Spleen (tissue), 11 donors: ENCODE measurements around the gene SLC6A1. TPM values are rescaled to one million over a fixed set of nuclear protein-coding genes. Genes with fewer than 3 reads are reported as not detected.

Experiments used
- DNase-seq: peaks from one replicate; pipeline ENCODE4 v3.0.0-alpha.2; 2020
- H3K27ac ChIP-seq, 8 donors: fragments of 200-600 bp; sonication (generic) in 7 of 8; 1 replicate in 4 of 8; 2 replicates in 4 of 8; pipeline versions ENCODE4 v1.5.0 to v1.8.0; 2016 to 2021; ENCODE audit warnings: inconsistent platforms in 4 of 8, mild to moderate bottlenecking in 4 of 8, moderate library complexity in 1 of 8
- H3K27me3 ChIP-seq, 7 donors: fragments of 200-600 bp; sonication (generic) in 6 of 7; replicated peaks in 1 of 7; 1 replicate in 4 of 7; 2 replicates in 3 of 7; pipeline versions ENCODE4 v1.5.0 to v1.8.0; 2016 to 2021; ENCODE audit warnings: inconsistent platforms in 3 of 7, mild to moderate bottlenecking in 1 of 7
- H3K36me3 ChIP-seq, 6 donors: fragments of 200-600 bp; sonication (generic) in 5 of 6; 1 replicate in 4 of 6; 2 replicates in 2 of 6; pipeline versions ENCODE4 v1.5.0 to v1.8.0; 2016 to 2021; ENCODE audit warnings: inconsistent platforms in 2 of 6
- H3K4me1 ChIP-seq, 6 donors: fragments of 200-600 bp; sonication (generic) in 5 of 6; 1 replicate in 3 of 6; 2 replicates in 3 of 6; pipeline versions ENCODE4 v1.5.0 to v1.8.0; 2016 to 2021; ENCODE audit warnings: inconsistent platforms in 3 of 6
- H3K4me3 ChIP-seq, 8 donors: fragments of 200-600 bp; sonication (generic) in 7 of 8; 1 replicate in 4 of 8; 2 replicates in 4 of 8; pipeline versions ENCODE4 v1.5.0 to v1.8.0; 2016 to 2021; ENCODE audit warnings: inconsistent platforms in 4 of 8, mild to moderate bottlenecking in 4 of 8, moderate library complexity in 2 of 8
- H3K9me3 ChIP-seq, 8 donors: fragments of 200-600 bp; sonication (generic) in 7 of 8; 1 replicate in 4 of 8; 2 replicates in 4 of 8; pipeline versions ENCODE4 v1.5.0 to v1.8.0; 2016 to 2021; ENCODE audit warnings: inconsistent platforms in 4 of 8
- POLR2A ChIP-seq, 3 donors: fragments of 450-650 bp; IDR thresholded peaks; one replicate each; pipeline ENCODE4 v1.5.1; 2017; ENCODE audit warnings: antibody characterized with exemption in 3 of 3, mild to moderate bottlenecking in 1 of 3
- POLR2AphosphoS5 ChIP-seq, 3 donors: sonication (generic); formaldehyde crosslinking; IDR thresholded peaks; one replicate each; pipeline ENCODE4 v1.5.1; 2017; ENCODE audit warnings: antibody characterized with exemption in 3 of 3
- WGBS, 5 donors: extraction: QIAGEN DNeasy Blood & Tissue Kit in 3 of 5; methylation state at CpG; one replicate each; pipeline versions ENCODE4 v1.1.5 to v1.1.7; 2013 to 2018; 5-methylcytosine and 5-hydroxymethylcytosine counted together
- intact Hi-C: fragments of 100-400 bp; cut with DNase I; formaldehyde crosslinking; loops from one replicate; pipeline ENCODE4 v1.15.0; 2023; ENCODE audit warnings: low total_unique reads
- polyA plus RNA-seq, 3 donors: library from polyadenylated mRNA; stranded (reverse); fragments of 200-250 nt; gene quantifications; one replicate each; pipeline ENCODE4 v1.2.1, GENCODE V29; 2013
- total RNA-seq, 7 donors: library from RNA; depleted of rRNA in 3 of 7; stranded (reverse); fragments of >200 nt in 3 of 7; fragmentation: NEBNext Ultra II Directional in 4 of 7; extraction: Animal tissue kit (Norgen Biotek cat#: 25700) in 4 of 7; gene quantifications; one replicate each; pipeline versions ENCODE4 v1.1.0 to v1.2.1, GENCODE V29; 2016 to 2021
- TF ChIP-seq, protein P1 (sequence below), 11 experiments: fragments of 200-600 bp in 7 of 11; fragments of 450-650 bp in 4 of 11; sonication (generic) in 4 of 11; IDR thresholded peaks in 8 of 11; conservative IDR thresholded peaks in 3 of 11; 1 replicate in 7 of 11; 2 replicates in 4 of 11; pipeline versions ENCODE4 v1.4.0 to v1.8.0; 2016 to 2021; ENCODE audit warnings: antibody characterized with exemption in 11 of 11, inconsistent platforms in 4 of 11, mild to moderate bottlenecking in 1 of 11
- donor health status: healthy with polysubstance abuse.
- donor health status: DM: no; HTN: no; CAD: no; lungs with moderate emphysema.
- donor health status: DM: no; HTN: no; CAD: no.
- donor health status: Bipolar disorder and iron deficiency.
- donor health status: healthy.
- donor health status: DM: no; HTN: no; CAD: no.
- donor health status: DM: yes; HTN: yes; CAD: no.

SLC6A1 gene
- total and polyA plus RNA-seq, 10 donors, result 0.11 to 3.0 (median 0.96) TPM

DNA sequence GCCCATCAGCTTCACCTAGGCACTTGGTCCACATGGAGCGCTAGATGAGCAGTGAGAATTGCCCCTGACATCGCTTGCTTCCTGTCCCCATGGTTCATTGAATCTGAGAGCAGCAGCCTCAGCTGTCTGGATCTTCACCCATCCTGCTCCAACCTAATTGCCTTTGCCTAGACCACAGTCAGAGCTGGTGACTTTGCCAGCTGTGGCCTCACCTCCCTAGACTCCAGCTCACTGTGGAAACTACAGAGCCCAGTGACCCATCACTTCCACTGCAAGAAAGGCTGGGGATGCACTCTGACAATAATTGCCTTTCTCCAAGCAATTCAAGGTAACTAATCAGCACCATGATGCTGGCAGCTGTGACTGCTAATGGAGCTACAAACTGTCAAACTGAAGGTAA lies 30.6 kb upstream of the SLC6A1 start:
- Histone ChIP-seq H3K4me1 (peaks cover 0 to 8% (median 0%) of the 10 kb centered on the region in 6 donors), H3K4me3 (no peak overlapping the region), H3K36me3 (no peaks in the 10 kb centered on the region), H3K27ac (no peak overlapping the region), H3K9me3 (no peaks in the 10 kb centered on the region), H3K27me3 (peaks cover 0 to 43% (median 0%) of the 10 kb centered on the region in 7 donors)
- WGBS, 5 donors, result 73 to 100% (median 91%) methylated on average over 2 of the region's 2 CpGs
- intact Hi-C loops, result no loop called here
- no peak for DNase-seq
- TF ChIP-seq POLR2A (IDR thresholded peaks at IDR 0.05), result no peak
- no peak for TF ChIP-seq POLR2AphosphoS5 (IDR thresholded peaks at IDR 0.05)
- TF ChIP-seq, protein P1, sequence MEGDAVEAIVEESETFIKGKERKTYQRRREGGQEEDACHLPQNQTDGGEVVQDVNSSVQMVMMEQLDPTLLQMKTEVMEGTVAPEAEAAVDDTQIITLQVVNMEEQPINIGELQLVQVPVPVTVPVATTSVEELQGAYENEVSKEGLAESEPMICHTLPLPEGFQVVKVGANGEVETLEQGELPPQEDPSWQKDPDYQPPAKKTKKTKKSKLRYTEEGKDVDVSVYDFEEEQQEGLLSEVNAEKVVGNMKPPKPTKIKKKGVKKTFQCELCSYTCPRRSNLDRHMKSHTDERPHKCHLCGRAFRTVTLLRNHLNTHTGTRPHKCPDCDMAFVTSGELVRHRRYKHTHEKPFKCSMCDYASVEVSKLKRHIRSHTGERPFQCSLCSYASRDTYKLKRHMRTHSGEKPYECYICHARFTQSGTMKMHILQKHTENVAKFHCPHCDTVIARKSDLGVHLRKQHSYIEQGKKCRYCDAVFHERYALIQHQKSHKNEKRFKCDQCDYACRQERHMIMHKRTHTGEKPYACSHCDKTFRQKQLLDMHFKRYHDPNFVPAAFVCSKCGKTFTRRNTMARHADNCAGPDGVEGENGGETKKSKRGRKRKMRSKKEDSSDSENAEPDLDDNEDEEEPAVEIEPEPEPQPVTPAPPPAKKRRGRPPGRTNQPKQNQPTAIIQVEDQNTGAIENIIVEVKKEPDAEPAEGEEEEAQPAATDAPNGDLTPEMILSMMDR (IDR thresholded peaks at IDR 0.05 in 8 of 11, conservative IDR thresholded peaks at IDR 0.05 in 3 of 11), result no peak

DNA sequence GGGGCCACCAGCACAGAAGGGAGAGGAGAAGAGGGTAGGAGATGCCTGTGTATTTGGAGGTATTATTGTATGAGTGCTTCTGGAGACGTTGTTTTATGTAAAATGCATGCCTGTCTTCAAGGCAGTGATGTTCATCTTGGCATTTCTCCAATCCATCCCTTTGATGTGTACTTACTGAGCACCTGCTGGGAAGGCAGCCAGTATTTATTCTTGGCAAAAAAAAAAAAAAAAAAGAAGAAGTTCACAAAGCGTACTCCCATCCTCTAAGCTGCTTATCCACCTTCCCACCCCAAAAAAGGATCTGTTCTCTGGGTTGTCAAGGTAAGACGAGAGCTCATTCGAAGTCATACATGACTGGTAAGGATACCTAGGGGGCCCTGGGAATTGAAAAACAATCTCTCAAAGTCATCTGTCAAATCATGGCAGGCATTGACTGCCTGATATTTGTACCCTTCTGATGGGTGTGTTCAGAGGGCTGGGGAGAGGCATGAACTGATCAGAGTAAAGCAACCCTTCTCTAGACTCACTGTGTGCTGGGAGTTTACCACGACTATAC lies 30.0 kb upstream of the SLC6A1 start:
- Histone ChIP-seq H3K27me3 (peaks cover 0 to 49% (median 0%) of the 10 kb centered on the region in 7 donors), H3K27ac (no peak overlapping the region), H3K4me3 (no peak overlapping the region), H3K9me3 (no peaks in the 10 kb centered on the region), H3K4me1 (peaks cover 0 to 8% (median 0%) of the 10 kb centered on the region in 6 donors), H3K36me3 (no peaks in the 10 kb centered on the region)
- intact Hi-C loops, result no loop called here
- TF ChIP-seq, protein P1 (IDR thresholded peaks at IDR 0.05 in 8 of 11, conservative IDR thresholded peaks at IDR 0.05 in 3 of 11), result no peak
- TF ChIP-seq POLR2A (IDR thresholded peaks at IDR 0.05), result no peak
- WGBS, 5 donors, result 63 to 74% (median 66%) methylated on average over 5 of the region's 5 CpGs
- DNase-seq, result no peak

DNA sequence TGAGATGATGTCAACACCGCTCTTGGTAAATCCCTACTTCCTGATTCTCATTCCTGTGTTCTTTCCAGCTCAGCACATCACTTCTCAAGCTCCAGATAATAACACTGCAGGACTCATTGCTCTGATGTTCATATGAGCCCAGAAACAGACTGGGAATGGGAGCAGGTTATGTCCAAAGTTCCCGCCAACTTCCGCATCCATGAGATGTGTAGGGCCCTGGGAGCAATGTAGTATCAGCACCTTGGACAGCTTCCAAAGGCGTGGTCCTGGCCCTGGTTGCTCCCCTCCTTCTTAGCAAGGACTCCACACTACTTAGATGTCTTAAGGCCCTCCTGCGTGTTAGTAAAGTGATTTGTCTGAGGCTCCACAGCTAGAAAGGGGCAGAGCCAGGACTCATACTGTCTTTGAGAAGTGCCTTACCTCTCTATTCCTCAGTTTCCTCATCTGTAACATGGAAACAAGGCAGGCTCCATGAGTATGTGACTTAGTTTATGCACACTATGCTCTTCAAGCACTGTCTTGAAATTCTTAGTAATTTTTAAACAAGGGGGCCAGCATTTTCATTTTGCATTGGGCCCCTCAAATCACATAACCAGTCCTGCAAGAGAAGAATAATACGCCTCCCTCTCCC lies 27.9 kb upstream of the SLC6A1 start:
- Histone ChIP-seq H3K36me3 (no peaks in the 10 kb centered on the region), H3K4me3 (no peak overlapping the region), H3K27ac (no peak overlapping the region), H3K9me3 (no peaks in the 10 kb centered on the region), H3K4me1 (no peaks in the 10 kb centered on the region), H3K27me3 (peaks cover 0 to 61% (median 0%) of the 10 kb centered on the region in 7 donors)
- WGBS, 5 donors, result 55 to 64% (median 61%) methylated on average over 6 of the region's 6 CpGs
- DNase-seq, result no peak
- TF ChIP-seq, protein P1 (IDR thresholded peaks at IDR 0.05 in 8 of 11, conservative IDR thresholded peaks at IDR 0.05 in 3 of 11), result no peak
- TF ChIP-seq POLR2A (IDR thresholded peaks at IDR 0.05) (no peak), POLR2AphosphoS5 (IDR thresholded peaks at IDR 0.05) (no peak)
- intact Hi-C loops, result no loop called here

DNA sequence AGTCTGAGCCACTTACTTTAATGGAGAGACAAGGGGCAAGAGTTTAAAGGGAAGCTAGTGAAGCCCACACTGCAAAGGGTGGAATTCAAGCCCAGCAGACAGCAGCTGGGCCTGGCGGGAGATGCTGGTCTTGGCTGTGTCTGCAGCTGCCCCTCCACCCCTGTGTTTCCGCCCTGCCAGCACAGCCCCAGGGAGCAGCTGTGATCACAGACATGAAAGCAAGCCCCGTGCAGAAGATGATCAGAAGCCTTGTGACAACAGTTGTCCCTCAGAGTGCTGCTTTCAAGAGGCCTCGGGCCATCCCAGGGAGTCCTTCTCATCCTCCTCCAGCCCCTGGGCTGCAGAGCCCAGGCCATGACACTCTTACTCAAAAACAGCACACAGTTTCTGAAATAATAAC lies 24.1 kb upstream of the SLC6A1 start:
- Histone ChIP-seq H3K36me3 (no peaks in the 10 kb centered on the region), H3K27me3 (peaks cover 0 to 77% (median 0%) of the 10 kb centered on the region in 7 donors), H3K9me3 (no peaks in the 10 kb centered on the region), H3K27ac (no peak overlapping the region), H3K4me1 (no peaks in the 10 kb centered on the region), H3K4me3 (no peak overlapping the region)
- DNase-seq, result peak; percentile 71
- intact Hi-C loops, result no loop called here
- WGBS, 5 donors, result 32 to 47% (median 42%) methylated on average over 3 to 4 of the region's 4 CpGs
- TF ChIP-seq POLR2A (IDR thresholded peaks at IDR 0.05) (no peak), POLR2AphosphoS5 (IDR thresholded peaks at IDR 0.05) (no peak)
- TF ChIP-seq, protein P1 (IDR thresholded peaks at IDR 0.05 in 8 of 11, conservative IDR thresholded peaks at IDR 0.05 in 3 of 11), result no peak
